ENCODE measurements around the gene CDH23. TPM values are rescaled to one million over a fixed set of nuclear protein-coding genes. Genes with fewer than 3 reads are reported as not detected.

CDH23 gene
- total RNA-seq, 4 donors from 2014 or later, result 0.72 to 4.1 (median 2.2) TPM

DNA sequence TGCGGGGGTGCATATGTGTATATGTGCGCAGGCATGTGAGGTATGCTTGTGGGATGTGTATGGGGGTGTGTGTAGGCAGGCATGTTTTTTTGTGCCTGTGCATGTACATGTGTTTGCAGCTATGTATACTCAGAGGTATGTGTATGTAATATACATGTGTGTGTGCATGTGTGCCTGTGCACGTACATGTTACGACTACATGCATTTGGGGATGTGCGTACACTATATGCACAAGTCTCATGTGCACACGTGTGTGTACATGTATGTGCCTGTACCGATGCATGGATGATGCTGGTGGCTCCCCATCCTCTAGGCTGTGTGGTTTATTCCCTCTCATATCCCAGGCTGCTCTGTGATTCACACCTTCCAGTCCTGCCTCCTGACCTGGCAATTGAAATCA lies 253.7 kb downstream of the CDH23 start:
- no peaks in the 10 kb centered on the region for H3K36me3 ChIP-seq
- H3K27ac ChIP-seq, result no peak overlapping the region
- H3K4me1 ChIP-seq, result no peaks in the 10 kb centered on the region
- H3K4me3 ChIP-seq, result no peak overlapping the region
- WGBS, result 100% methylated on average over 2 of the region's 7 CpGs
- H3K9me3 ChIP-seq, result no peaks in the 10 kb centered on the region
- DNase-seq (ENCODE audit: low spot score in 2 of 2), result no peak
- no peaks in the 10 kb centered on the region for H3K27me3 ChIP-seq
- TF ChIP-seq POLR2AphosphoS5 (IDR thresholded peaks at IDR 0.05) (no peak), POLR2A (IDR thresholded peaks at IDR 0.05) (no peak)

DNA sequence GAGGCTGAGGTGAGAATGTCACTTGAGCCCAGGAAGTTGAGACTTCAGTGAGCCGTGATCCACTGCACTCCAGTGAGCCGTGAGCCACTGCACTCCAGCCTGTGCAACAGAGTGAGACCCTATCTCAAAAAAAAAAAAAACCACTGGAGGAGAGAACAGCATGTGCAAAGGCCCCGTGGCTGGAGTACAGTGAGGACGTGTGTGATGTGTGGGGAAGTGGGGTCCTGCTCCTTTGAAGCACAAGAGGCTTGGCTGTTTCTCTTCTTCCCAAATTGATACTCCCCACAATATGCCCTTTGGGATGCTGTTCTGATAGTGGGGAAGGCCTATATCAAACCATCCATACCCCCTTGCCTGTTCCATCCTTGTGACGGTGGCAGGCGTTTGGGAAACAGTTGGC lies 254.7 kb downstream of the CDH23 start:
- DNase-seq (ENCODE audit: low spot score in 2 of 2), result no peak
- H3K9me3 ChIP-seq, result no peaks in the 10 kb centered on the region
- TF ChIP-seq, protein P1, sequence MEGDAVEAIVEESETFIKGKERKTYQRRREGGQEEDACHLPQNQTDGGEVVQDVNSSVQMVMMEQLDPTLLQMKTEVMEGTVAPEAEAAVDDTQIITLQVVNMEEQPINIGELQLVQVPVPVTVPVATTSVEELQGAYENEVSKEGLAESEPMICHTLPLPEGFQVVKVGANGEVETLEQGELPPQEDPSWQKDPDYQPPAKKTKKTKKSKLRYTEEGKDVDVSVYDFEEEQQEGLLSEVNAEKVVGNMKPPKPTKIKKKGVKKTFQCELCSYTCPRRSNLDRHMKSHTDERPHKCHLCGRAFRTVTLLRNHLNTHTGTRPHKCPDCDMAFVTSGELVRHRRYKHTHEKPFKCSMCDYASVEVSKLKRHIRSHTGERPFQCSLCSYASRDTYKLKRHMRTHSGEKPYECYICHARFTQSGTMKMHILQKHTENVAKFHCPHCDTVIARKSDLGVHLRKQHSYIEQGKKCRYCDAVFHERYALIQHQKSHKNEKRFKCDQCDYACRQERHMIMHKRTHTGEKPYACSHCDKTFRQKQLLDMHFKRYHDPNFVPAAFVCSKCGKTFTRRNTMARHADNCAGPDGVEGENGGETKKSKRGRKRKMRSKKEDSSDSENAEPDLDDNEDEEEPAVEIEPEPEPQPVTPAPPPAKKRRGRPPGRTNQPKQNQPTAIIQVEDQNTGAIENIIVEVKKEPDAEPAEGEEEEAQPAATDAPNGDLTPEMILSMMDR (IDR thresholded peaks at IDR 0.05), result no peak
- no peak for TF ChIP-seq POLR2A (IDR thresholded peaks at IDR 0.05)
- TF ChIP-seq EP300 (IDR thresholded peaks at IDR 0.05), result no peak
- no peak for TF ChIP-seq POLR2AphosphoS5 (IDR thresholded peaks at IDR 0.05)
- H3K4me3 ChIP-seq, result no peak overlapping the region
- no peak overlapping the region for H3K27ac ChIP-seq
- no peaks in the 10 kb centered on the region for H3K4me1 ChIP-seq
- no peaks in the 10 kb centered on the region for H3K36me3 ChIP-seq
- 94% methylated on average over 6 of the region's 6 CpGs for WGBS
- H3K27me3 ChIP-seq, result no peaks in the 10 kb centered on the region

DNA sequence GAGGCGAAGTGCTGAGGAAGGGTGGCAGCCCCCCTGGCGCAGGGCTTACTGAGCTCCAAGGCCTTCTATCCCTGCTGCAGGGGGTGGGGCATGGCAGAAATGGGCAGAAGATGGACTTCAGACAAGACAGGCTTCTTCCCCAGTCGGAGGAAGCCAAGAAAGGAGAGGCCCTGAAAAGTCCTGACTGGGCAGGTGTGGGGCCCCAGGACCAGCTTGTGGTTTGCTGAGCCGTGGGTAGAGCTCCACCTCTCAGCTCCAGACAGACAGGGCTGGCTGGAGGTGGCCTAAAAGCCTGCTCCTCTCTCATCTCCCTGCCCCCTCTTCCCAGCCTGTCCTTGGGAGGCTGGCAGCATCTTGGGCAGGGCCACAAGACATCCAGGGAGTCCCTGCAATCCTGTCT lies 255.2 kb downstream of the CDH23 start:
- no peak for DNase-seq (ENCODE audit: low spot score in 2 of 2)
- no peaks in the 10 kb centered on the region for H3K36me3 ChIP-seq
- no peak overlapping the region for H3K4me3 ChIP-seq
- H3K9me3 ChIP-seq, result no peaks in the 10 kb centered on the region
- H3K27me3 ChIP-seq, result no peaks in the 10 kb centered on the region
- 96% methylated on average over 3 of the region's 4 CpGs for WGBS
- no peaks in the 10 kb centered on the region for H3K4me1 ChIP-seq
- no peak overlapping the region for H3K27ac ChIP-seq
- TF ChIP-seq, protein P1 (IDR thresholded peaks at IDR 0.05), result no peak
- TF ChIP-seq POLR2A (IDR thresholded peaks at IDR 0.05), result no peak
- no peak for TF ChIP-seq POLR2AphosphoS5 (IDR thresholded peaks at IDR 0.05)
- TF ChIP-seq EP300 (IDR thresholded peaks at IDR 0.05), result no peak

DNA sequence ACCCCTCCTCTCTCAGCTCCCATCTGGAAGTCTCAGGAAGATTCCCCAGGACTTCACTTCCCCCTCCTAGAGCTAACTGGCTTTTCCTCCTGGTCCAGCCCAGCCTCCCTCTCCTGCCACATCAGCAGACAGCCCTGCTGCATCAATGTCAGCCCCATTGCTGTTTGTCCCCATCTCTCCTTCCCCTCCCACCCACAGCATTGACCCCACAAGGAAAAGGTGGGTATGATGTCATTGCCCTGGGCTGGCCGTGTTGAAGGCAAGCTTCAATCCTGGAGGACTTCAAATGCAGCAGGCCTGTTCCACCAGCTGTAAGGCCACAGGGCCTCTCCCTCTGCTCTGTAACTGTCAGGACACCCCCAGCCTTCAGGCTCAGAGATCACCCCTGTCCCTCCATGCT lies 256.3 kb downstream of the CDH23 start:
- H3K9me3 ChIP-seq, result no peaks in the 10 kb centered on the region
- DNase-seq (ENCODE audit: low spot score in 2 of 2), result no peak
- TF ChIP-seq, protein P1 (IDR thresholded peaks at IDR 0.05), result no peak
- TF ChIP-seq POLR2AphosphoS5 (IDR thresholded peaks at IDR 0.05), result no peak
- no peak for TF ChIP-seq EP300 (IDR thresholded peaks at IDR 0.05)
- no peak for TF ChIP-seq POLR2A (IDR thresholded peaks at IDR 0.05)
- no peaks in the 10 kb centered on the region for H3K36me3 ChIP-seq
- WGBS, result 100% methylated on average over 1 of the region's 1 CpG
- no peaks in the 10 kb centered on the region for H3K4me1 ChIP-seq
- no peak overlapping the region for H3K27ac ChIP-seq
- H3K27me3 ChIP-seq, result no peaks in the 10 kb centered on the region
- H3K4me3 ChIP-seq, result no peak overlapping the region

DNA sequence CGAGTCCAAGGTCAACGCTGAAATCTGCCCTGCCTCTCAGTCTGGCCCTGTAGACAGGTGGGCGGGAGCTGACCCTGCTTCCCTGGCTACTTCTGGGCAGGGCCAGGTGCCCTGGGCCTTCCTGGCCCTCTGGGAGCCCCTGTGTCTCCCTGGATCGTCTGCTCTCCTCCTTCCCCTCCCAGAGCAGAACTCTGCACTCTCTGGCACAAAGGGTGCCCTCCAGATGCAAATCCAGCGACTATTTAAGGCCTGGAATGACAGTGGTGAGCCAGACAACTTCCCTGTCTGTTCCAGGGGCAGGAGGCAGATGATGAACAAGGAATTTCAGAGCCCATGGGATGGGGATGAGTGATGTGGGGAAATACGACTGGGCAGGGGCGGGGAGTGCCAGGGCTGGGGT lies 259.5 kb downstream of the CDH23 start:
- WGBS, result 79% methylated on average over 7 of the region's 7 CpGs
- H3K4me1 ChIP-seq, result no peaks in the 10 kb centered on the region

More for the DNA sequence above, 259.5 kb downstream of the CDH23 start:
- no peaks in the 10 kb centered on the region for H3K9me3 ChIP-seq
- H3K36me3 ChIP-seq, result no peaks in the 10 kb centered on the region
- no peak overlapping the region for H3K27ac ChIP-seq
- H3K27me3 ChIP-seq, result no peaks in the 10 kb centered on the region
- TF ChIP-seq POLR2AphosphoS5 (IDR thresholded peaks at IDR 0.05) (no peak), POLR2A (IDR thresholded peaks at IDR 0.05) (no peak), EP300 (IDR thresholded peaks at IDR 0.05) (no peak)
- TF ChIP-seq, protein P1 (IDR thresholded peaks at IDR 0.05), result no peak
- no peak for DNase-seq (ENCODE audit: low spot score in 2 of 2)
- no peak overlapping the region for H3K4me3 ChIP-seq

Measured in suprapubic skin (tissue), 4 donors.